Measurements from ENCODE around the gene SMAD4. TPM values are rescaled to one million over a fixed set of nuclear protein-coding genes. Genes with fewer than 3 reads are reported as not detected.

SMAD4 gene
- total RNA-seq (2022) (78.6 and 96.7 TPM in 2 replicates), Bru-seq, nascent RNA (percentile 94 among the genes with signal in this experiment), BruChase-seq, experiment 1, labeled RNA remaining after a 6-hour chase (percentile 93 among the genes with signal in this experiment), BruChase-seq, experiment 2, labeled RNA remaining after a 2-hour chase (percentile 91 among the genes with signal in this experiment)
- long read RNA-seq, full-length matches to known transcripts: 37 of 56 reads
- long read RNA-seq, partial matches to known transcripts: 3 of 56 reads
- long read RNA-seq, other reads (novel, unspliced or antisense): 16 of 56 reads

- TF ChIP-seq CTCF (IDR thresholded peaks at IDR 0.05; ENCODE audit: unreplicated experiment): no peak
- Mint-ChIP-seq H3K4me1 (ENCODE audit: low read depth, unreplicated experiment) (peaks cover 32% of the 10 kb centered on the region), H3K4me3 (ENCODE audit: low read depth, unreplicated experiment) (peak within 1 kb of the TSS; percentile 93), H3K36me3 (ENCODE audit: insufficient read depth, unreplicated experiment) (peaks cover 49% of the 10 kb centered on the region), H3K27ac (ENCODE audit: unreplicated experiment) (peak within 1 kb of the TSS; percentile 92), H3K27me3 (ENCODE audit: unreplicated experiment) (no peaks in the 10 kb centered on the region), H3K9me3 (ENCODE audit: low read depth, unreplicated experiment) (no peaks in the 10 kb centered on the region)
- TSS peak; percentile 49 for BruUV-seq (replicated peaks)
- peak; percentile 98 for DNase-seq
- intact Hi-C loops (cut with micrococcal nuclease; ENCODE audit: unreplicated experiment): loop anchor here (5.0 kb wide), 3 partner anchors 48 to 153 kb away; partner anchors contain the start of gene ME2
- CTCF ChIA-PET: interaction anchor here (0.6 to 1.0 kb wide), 2 partner anchors 9 to 193 kb away, joined by 3 to 5 read pairs; no protein-coding TSS in a partner anchor
Measured at GRCh38 chr18:51029694-51030536, at the start of gene SMAD4. TSS of gene SMAD4 (plus strand) at chr18:51030213. CDS start at chr18:51047047, 16,834 bp downstream.

- CTCF ChIA-PET: interaction anchor here (0.7 kb wide), 1 partner anchor 10 kb away, joined by 3 read pairs; no protein-coding TSS in a partner anchor
- TF ChIP-seq CTCF (IDR thresholded peaks at IDR 0.05; ENCODE audit: unreplicated experiment): no peak
- H3K4me1 Mint-ChIP-seq (ENCODE audit: low read depth, unreplicated experiment): peaks cover 10% of the 10 kb centered on the region
- intact Hi-C loops (cut with micrococcal nuclease; ENCODE audit: unreplicated experiment): loop anchor here (5.0 kb wide), 1 partner anchor 46 kb away; no protein-coding TSS in a partner anchor
- no peak for DNase-seq
- peaks cover 7% of the 10 kb centered on the region for H3K36me3 Mint-ChIP-seq (ENCODE audit: insufficient read depth, unreplicated experiment)
- no peaks in the 10 kb centered on the region for H3K27me3 Mint-ChIP-seq (ENCODE audit: unreplicated experiment)
- no TSS peak for BruUV-seq (replicated peaks)
- H3K27ac Mint-ChIP-seq (ENCODE audit: unreplicated experiment): peak overlapping the region; percentile 72
- no peak overlapping the region for H3K4me3 Mint-ChIP-seq (ENCODE audit: low read depth, unreplicated experiment)
- H3K9me3 Mint-ChIP-seq (ENCODE audit: low read depth, unreplicated experiment): peaks cover 4% of the 10 kb centered on the region
Measured at GRCh38 chr18:50981381-50981780, 48.6 kb upstream of the SMAD4 start.

- H3K9me3 Mint-ChIP-seq (ENCODE audit: low read depth, unreplicated experiment): peaks cover 4% of the 10 kb centered on the region
- intact Hi-C loops (cut with micrococcal nuclease; ENCODE audit: unreplicated experiment): loop anchor here (5.0 kb wide), 1 partner anchor 45 kb away; no protein-coding TSS in a partner anchor
- no peak for DNase-seq
- H3K4me3 Mint-ChIP-seq (ENCODE audit: low read depth, unreplicated experiment): no peak overlapping the region
- CTCF ChIA-PET: no interaction called here
- no peaks in the 10 kb centered on the region for H3K27me3 Mint-ChIP-seq (ENCODE audit: unreplicated experiment)
- H3K36me3 Mint-ChIP-seq (ENCODE audit: insufficient read depth, unreplicated experiment): peaks cover 2% of the 10 kb centered on the region
- no peak overlapping the region for H3K27ac Mint-ChIP-seq (ENCODE audit: unreplicated experiment)
- H3K4me1 Mint-ChIP-seq (ENCODE audit: low read depth, unreplicated experiment): peaks cover 17% of the 10 kb centered on the region
- TF ChIP-seq CTCF (IDR thresholded peaks at IDR 0.05; ENCODE audit: unreplicated experiment): no peak
- BruUV-seq (replicated peaks): no TSS peak
Measured at GRCh38 chr18:50982086-50982801, 47.8 kb upstream of the SMAD4 start.

- BruUV-seq (replicated peaks): no TSS peak
- Mint-ChIP-seq H3K4me1 (ENCODE audit: low read depth, unreplicated experiment) (peaks cover 17% of the 10 kb centered on the region), H3K27ac (ENCODE audit: unreplicated experiment) (no peak overlapping the region), H3K36me3 (ENCODE audit: insufficient read depth, unreplicated experiment) (peaks cover 5% of the 10 kb centered on the region), H3K4me3 (ENCODE audit: low read depth, unreplicated experiment) (no peak overlapping the region), H3K27me3 (ENCODE audit: unreplicated experiment) (no peaks in the 10 kb centered on the region), H3K9me3 (ENCODE audit: low read depth, unreplicated experiment) (peaks cover 4% of the 10 kb centered on the region)
- CTCF ChIA-PET: no interaction called here
- intact Hi-C loops (cut with micrococcal nuclease; ENCODE audit: unreplicated experiment): loop anchor here (5.0 kb wide), 1 partner anchor 45 kb away; no protein-coding TSS in a partner anchor
- no peak for TF ChIP-seq CTCF (IDR thresholded peaks at IDR 0.05; ENCODE audit: unreplicated experiment)
- no peak for DNase-seq
Measured at GRCh38 chr18:50982802-50983179, 47.2 kb upstream of the SMAD4 start.
